Endometrial microvascular endothelial cells (primary cell): ENCODE measurements around the gene NKD1. TPM values are rescaled to one million over a fixed set of nuclear protein-coding genes. Genes with fewer than 3 reads are reported as not detected.

Experiments
- in situ Hi-C: cut with HindIII; loops from 2 replicates; pipeline ENCODE4 v1.10.0; 2017; ENCODE audit warnings: low sequenced_read_pairs, low pct_unique_long_range_greater_than_20kb; ENCODE audit errors: inconsistent ontology term
- total RNA-seq: library from RNA; depleted of rRNA; stranded (reverse); fragments of >200 nt; gene quantifications from one replicate; pipeline ENCODE4 v1.2.3, GENCODE V29; 2015; ENCODE audit errors: inconsistent ontology term

The NKD1 gene
- total RNA-seq, 1 donor from 2014 or later, result under 0.01 TPM

DNA sequence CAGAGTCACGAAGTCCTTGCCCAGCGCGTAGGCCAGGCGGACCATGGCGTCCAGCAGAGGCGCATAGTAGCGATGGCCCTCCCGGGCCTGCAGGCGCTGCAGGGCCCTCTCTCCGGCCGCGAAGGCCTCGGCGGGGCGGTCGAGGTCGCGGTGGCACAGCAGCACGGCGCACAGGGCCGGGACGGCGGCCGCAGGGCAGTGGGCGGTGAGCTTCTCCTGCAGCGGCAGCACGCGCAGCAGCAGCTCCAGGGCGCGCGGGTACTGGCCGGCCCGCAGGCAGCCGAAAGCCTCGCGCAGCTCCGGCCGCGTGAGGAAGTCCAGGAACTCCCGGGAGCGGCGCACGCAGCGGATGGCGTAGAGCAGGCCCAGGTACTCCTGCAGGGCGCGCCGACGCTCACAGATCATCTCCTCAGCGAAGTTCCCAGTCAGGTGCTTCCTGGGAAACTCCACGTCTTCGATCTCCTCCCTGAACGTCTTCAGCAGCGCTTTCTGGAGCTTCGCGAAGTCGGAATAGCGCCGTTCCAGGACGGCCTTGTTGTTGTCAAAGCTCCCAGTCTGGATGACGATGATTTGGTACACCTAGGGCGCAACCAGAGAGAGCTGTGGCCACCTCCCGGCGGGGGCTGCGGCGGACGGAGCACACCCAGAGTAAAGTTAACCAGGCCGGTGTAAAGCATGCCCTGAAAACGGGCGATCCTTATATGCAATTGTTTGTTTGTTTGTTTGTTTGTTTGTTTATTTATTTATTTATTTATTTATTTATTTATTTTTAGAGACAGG is 125.5 kb downstream of the NKD1 start:
- in situ Hi-C loops, result no loop called here

DNA sequence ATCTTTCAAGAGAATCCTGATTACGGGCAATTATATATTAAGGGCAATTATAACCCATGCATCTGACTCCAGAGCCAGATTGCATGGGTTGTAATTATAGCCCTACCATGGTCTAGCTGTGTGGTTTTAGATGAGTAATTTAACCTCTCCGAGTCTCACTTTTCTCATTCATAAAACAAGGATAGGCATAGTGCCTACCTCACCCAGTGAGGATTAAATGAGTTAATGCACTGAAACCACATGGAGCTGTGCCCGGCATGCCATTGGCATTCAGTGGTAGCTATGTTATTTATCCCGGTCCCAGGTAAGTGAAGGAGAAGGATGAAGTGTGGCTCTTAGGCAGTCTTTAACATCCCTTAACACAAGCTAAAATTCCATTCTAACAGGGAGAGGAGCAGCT is 126.6 kb downstream of the NKD1 start:
- in situ Hi-C loops, result no loop called here

DNA sequence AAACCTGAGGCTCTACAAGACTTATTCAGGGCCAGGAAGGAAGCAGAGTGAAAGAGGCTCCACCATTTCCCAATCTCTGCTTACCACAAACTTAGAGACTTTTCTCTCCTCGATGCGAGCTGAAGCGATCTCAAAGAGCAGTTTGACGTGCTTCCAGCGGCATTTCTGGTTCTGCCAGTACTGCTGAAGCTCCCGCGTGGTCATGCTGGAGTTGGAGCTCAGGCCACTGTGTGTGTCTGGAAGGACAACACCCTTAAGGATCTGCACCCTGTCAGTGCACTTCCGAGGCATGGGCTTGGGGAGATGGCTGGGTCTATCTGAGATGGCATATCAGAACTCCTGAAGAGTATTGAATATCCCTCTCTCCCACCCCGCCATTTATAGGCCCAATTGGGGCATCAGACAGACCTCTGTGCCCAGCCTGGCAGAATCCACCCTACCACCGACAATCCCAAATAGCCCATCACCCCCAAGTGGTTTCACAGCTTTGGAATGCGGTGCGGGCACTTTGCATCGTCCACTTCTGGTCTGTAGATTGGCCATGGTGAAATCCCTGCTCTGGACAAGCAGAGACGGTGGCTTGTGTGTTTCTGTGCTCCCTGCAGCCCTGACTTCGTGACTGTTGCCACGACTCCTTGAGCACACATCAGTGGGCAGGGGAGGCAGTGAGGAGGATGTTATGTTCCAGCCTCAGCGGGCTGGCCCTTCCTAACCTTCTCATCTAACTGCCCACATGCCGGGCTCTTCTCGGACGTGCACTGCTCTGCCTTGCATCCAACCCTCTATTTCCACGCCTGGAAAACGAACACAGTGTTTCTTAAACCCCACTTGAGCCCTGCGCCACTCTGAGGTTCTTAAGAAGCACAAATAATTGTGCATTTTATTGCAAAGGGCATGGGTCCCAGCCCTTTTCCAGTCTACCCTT is 127.8 kb downstream of the NKD1 start:
- in situ Hi-C loops, result no loop called here

DNA sequence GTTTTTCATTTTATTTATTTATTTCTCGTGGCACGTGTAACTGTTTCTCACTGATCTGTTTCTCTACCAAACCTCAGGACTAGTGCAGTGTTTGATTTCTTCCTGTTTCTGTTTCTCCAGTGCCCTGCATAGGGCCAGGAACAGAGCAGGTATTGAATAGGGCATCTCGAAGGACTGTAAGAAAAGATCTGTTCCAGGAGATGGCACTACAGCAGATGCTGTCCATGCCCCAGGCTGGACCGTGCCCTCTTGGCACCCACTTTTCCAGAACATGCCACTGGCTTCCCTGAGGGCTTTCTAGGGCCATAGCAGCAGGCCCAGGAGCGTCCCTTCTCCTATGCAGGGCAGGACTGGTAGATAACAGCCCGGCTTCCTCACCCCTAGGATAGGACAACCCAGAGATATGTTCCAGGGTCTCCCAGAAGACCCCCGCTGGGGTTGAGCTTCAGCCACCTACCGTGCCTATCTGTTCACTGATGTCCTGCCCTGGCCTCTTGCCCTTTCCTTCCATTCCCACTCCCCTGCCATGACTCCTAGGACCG is 128.6 kb downstream of the NKD1 start:
- in situ Hi-C loops, result no loop called here

DNA sequence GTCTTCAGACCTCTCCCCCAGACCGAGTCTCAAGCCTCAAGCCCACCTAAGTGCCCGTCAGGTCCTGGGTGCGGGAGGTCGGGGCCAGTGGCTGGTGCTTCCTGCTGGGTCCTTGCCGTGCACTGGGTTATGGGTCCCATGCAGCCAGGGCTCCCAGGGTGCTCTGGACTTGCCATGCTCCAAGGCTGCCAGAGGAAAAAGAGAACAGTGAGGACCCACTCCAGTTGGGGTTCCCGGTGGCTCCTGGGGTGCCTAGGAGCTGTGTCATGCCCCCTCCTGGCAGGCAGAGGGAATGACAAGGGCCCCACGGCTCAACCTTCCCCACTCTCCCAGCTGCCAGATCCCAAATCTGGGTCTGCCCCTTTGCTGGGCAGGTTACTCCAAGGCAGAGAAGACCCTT is 129.2 kb downstream of the NKD1 start:
- in situ Hi-C loops, result no loop called here

DNA sequence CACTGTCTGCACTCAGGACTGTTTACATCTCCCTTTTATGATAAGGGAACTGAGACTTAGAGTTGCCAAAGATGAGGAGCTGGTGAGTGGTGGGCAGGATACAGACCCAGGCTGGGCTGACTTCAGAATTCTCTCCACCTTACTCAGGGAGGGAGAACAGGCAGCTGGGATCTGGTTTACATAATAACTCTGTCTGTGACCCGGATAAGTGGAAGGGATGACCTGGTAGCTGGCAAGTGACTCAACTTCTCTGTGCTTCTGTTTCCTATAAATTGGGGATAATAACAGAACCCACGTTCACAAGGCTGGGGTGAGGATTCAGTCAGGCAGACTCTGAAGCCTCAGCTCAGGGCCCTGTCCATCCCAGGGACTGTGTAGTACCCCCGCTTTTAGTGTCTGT is 130.3 kb downstream of the NKD1 start:
- in situ Hi-C loops, result no loop called here

DNA sequence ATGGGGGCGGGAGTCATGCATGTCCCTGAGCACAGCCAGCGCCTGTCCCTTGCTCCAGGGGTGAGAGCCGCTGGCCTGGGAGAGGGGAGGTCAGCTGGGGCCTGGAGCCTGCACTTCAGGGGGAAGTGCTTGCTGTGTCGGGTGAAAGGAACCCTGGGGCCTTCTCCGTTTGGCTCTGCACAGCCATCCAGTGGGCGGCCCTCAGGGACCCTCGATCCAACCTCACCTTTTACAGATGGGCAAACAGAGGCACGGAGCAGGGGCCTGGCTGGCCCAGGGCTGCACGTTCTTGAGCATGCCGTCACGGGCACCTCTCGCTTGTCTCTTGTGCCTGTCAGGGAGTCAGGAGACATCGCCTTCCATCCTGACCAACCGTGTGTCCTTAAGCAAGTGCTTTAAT is 131.1 kb downstream of the NKD1 start:
- in situ Hi-C loops, result no loop called here

DNA sequence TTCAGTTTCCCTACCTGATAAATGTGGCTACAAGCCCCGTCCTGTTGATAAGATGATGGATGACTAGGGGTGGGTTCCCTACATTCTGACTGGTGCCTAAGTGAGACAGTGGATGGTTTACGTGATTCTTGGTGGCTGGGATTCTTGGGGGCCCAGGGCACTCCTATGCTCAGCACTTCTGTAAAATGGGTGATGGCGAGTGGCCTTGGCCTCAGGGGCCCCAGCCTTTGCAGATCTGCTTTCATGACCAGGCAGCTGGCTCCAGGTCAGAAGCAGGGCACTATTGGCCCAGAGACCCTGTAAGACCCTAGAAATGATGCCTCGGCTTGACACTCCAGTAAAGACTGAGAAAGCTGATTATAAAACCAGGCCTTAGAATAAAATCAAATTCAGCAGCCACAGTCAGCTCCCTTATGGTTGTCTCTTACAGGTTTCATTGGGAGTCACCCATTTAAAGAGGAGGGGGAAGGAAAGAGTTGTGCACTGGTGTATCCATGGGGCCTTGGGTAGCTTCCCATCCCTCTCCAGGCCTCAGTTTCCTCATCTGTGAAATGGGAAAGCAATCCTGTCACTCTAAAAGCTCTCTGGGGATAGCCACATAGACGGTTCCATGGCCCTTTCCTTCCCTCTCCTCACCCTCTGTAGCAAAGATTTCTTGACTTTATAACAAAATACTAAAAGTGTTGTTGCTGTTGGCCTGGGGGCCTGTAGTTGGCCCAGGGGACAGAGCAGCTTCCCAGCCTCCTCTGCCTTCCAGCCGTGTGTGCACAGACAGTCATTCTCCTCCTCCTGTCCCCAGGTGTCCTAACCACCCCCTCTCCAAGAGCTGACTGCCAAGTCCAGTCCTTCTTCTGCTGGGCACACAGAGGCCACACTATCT is 131.7 kb downstream of the NKD1 start:
- in situ Hi-C loops, result no loop called here

DNA sequence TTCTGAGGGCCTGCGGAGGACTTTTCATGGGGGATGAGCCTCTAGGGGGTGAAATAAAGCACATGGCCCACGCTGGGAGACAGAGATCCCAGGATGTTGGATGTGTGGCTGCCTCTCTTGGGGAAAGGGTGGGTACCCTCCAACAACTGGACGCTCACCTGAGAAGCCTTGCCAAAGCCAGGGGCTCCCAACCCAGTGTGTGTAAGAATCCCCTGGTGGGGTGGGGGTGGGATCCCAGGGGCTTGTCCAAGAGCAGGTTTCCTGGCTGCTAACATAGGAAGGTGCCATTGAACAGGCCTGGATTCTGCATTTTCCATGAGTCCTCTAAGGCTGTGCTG is 132.3 kb downstream of the NKD1 start:
- in situ Hi-C loops, result no loop called here

DNA sequence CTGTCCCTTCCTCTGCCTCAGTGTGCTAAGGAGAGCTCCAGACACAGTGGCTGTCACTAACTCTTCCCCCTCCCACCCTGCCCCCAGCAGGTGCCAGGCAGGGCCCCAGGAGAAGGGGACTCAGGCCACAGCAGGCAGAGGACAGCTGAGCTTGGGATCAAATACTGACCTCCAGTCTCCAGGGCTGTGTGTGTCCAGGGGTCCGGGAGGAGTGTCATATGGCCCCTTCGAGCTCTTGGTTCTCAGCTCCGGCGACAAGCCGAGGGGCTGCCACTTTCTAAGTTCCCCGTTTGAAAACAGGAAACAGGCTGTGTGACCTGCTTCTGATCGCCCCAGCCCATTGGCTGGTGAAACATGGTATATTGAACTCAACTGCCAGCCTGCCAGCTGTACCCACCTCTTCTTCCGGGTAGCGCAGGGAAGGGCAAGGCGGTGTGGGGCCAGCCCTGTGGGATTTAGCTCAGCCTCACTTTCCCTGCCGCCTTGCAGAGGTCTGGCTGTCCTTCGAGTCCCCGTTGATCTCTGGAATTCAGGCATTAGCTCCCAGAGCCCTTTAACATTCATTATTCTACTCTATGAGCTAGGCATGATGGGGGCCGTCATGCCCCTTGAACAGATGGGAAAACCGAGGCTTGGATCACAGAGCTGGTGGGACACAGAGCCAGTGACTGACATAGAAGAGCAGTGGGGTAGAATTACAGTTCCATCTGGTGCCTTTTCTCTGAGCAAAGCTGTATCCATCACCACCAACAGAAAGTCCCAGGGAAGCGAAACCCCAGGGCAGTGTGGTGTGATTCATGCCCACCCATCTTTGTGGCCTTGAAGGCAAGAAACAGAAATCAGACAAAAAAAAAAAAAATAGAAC is 133.1 kb downstream of the NKD1 start, which contains the start of gene SNX20:
Gene SNX20, minus strand, starts transcription at position 292 of the 865 bp plus-strand sequence. CDS start 3,786 bp downstream, outside the sequence.
- in situ Hi-C loops, result no loop called here

DNA sequence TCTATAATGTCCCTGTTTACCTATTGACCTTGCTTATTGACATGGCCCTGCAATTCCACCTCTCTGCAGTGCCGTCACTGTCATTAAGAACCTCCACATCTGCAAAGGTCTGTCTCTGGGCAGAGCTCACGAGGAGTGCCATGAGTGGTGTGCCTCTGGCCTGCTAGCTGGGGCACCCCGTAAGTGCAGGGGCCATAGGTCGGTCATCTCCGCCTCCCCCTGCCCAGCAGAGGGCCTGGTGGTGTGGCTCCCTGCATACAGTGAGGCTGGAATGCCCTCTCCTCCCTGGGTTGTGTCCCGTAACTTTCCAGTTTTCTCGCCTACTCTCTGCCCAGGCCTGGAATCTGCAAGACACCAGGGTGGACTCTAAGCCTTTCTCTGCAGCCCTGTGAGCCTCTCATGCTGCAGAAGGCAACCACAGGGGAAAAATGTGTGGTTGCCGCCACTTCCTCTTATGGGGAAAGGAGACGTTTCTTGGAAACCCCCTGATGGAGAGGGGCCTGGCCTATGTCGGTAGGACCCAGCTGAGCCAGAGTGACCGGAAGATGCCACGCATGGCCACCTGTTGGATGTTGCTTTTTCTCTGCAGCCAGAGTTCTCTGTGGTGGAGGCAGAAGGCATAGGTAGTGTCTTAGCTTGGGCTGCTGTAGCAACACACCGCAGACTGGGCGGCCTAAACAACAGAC is 135.6 kb downstream of the NKD1 start:
- in situ Hi-C loops, result no loop called here

DNA sequence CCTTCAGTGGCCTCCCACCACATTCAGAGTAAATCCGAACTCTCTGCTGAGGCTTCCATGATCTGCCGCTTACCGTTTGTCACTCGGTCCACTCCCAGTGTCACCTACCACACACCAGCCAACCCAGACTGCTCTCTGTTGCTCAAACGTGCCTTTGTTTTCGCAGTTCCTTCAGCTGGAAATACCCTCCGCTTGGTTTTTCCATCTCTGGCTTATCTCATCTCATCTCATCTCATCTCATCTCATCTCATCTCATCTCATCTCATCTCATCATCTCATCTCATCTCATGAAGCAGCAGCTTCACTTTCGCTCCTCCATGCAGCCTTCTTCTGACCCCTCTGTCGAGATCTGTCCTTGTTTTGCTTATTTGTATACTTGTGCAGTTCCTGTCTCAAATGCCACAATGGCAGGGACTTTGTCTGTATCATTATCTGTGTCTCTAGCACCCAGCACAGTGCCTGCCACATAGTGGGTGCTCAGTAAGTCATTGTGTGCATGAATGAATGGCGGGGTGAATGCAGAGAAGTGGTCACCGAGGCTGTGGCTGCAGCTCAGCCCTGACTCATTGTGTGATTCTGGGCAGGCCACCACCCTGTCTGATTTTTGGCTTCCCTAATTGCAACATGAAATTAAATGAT is 136.7 kb downstream of the NKD1 start:
- in situ Hi-C loops, result no loop called here

DNA sequence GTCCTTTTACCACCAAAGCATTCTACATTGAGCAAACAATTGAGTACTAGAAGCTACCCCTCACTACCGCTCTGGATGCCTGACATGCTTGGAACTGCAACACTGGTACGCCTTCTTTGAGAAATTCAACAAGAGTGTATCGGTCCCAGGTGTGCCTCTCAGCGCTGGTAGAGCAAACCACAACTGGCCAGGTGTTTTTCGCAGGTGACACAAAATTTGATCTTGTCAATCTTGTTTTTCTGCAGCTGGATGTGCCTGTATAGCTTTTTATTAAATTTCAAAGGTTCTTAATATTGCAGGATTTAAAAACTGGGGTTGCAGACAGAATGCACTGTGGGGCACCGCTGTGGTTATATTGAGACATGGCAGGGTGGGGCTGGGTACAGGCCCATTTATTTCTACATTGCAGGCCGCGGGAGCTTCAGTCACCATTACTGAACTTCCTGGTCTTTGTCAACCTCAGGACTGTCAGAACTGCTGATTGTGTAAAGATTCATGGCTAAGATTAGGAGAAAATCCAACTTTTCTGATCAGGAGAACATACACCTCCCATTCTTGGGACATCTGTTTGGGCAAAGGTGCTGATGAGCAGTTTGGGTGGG is 137.4 kb downstream of the NKD1 start:
- in situ Hi-C loops, result no loop called here

DNA sequence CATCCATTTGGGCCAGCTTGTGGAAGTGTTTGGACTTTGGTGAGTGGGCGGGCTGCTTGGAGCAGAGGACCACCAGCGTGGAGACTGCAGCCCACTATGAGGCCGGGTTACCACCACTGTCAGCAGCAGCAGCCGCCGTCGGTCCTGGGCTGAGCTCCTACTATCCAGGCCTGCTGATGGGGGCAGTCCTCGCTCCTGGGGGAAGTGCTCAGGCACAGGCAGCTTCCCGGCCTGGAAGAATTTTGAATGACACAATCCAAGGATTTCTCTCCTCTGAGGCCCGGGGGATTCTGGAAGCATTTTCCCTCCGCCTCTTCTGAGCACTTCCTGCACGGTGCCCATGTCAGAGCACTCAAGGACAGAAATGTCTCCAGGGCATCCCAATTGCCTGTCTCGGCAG is 139.9 kb downstream of the NKD1 start:
- in situ Hi-C loops, result no loop called here

DNA sequence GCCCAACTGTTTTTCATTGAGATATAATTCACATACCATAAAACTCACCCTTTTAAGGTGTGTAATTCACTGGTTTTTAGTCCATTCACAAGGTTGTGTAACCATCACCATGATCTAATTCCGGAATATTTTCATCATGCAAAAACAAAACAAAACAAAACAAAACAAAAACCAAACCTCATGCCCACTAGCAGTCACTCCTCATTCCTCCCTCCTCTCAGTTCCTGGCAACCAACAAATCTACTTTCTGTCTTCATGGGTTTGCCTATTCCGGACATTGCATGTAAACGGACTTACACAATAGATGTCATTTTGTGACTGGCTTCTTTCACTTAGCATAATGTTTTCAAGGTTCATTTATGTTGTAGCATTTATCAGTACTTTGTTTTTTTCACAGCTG is 140.7 kb downstream of the NKD1 start:
- in situ Hi-C loops, result no loop called here

DNA sequence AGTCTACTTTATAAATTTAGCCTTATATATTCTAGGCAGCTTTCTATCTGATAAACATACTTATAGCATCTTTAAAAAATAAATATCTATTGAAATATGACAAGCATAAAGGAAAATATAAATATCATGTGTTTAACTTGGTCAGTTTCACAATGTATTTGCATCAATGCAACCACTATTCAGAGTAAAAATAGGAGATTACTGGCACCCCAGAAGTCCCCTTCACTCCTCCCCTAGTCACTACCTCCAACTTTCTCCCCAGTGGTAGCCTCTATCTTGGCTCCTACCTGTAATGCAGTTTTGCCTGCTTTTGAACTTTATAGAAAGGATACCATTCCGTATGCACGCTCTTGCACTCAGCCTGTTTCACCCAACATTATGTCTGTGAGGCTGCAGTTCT is 142.0 kb downstream of the NKD1 start:
- in situ Hi-C loops, result no loop called here

DNA sequence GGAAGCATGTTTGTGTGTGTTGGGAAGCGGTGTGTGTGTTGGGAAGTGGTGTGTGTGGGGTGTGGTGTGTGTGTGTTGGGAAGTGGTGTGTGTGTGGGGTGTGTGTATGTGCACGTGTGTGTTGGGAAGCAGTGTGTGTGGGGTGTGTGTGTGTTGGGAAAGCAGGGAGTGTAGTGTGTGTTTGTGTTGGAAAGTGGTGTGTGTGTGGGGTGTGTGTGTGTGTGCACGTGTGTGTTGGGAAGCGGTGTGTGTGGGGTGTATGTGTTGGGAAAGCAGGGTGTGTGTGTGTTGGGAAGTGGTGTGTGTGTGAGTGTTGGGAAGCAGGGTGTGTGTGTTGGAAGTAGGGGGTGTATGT is 144.4 kb downstream of the NKD1 start:
- in situ Hi-C loops, result no loop called here
